SK-N-SH (cell line): ENCODE measurements around the gene CLPTM1L. TPM values are rescaled to one million over a fixed set of nuclear protein-coding genes. Genes with fewer than 3 reads are reported as not detected.

ENCODE experiments used
- CTCF ChIA-PET: fragments of 300-600, 350-600 bp; formaldehyde crosslinking; extraction: SDS; loops from one replicate; lab custom pipeline; 2021; lab: Yijun Ruan, JAX
- POLR2A ChIA-PET: fragments of 350-600 bp; sonication (Branson Sonifier 250); formaldehyde crosslinking; extraction: SDS; loops from one replicate; lab custom pipeline; 2020; ENCODE audit warnings: antibody characterized with exemption, inconsistent platforms; lab: Yijun Ruan, JAX
- DNase-seq: peaks from one replicate; pipeline ENCODE4 v3.0.0; 2012
- H2AFZ ChIP-seq: fragments of 200-600 bp; sonication (generic); 2 replicates; pipeline ENCODE4 v1.8.1; 2016; ENCODE audit warnings: antibody characterized with exemption, mild to moderate bottlenecking, low read depth
- H3F3A ChIP-seq: fragments of 200-600 bp; sonication (generic); replicated peaks from 2 replicates; pipeline ENCODE3; 2016; ENCODE audit warnings: antibody characterized with exemption, mild to moderate bottlenecking; ENCODE audit not compliant: insufficient read depth
- H3K27ac ChIP-seq, 2 experiments: fragments of 200-500 bp in 1 of 2; fragments of 200-600 bp in 1 of 2; sonication (Bioruptor generic) in 1 of 2; sonication (generic), shearing (Covaris generic) in 1 of 2; 2 replicates each; pipeline versions ENCODE4 v1.5.1 to v1.6.1; 2014 to 2016; ENCODE audit warnings: low read depth in 2 of 2, inconsistent platforms in 1 of 2, low read length in 1 of 2, mild to moderate bottlenecking in 1 of 2, mixed read lengths in 1 of 2
- H3K27me3 ChIP-seq: fragments of 200-600 bp; sonication (generic), shearing (Covaris generic); 2 replicates; pipeline ENCODE4 v1.6.1; 2016; ENCODE audit warnings: mixed run types; ENCODE audit not compliant: insufficient read depth
- H3K36me3 ChIP-seq, 2 experiments: fragments of 200-500 bp in 1 of 2; fragments of 200-600 bp in 1 of 2; sonication (Bioruptor generic) in 1 of 2; sonication (generic) in 1 of 2; replicated peaks in 1 of 2; 2 replicates each; pipeline versions ENCODE3 to v1.5.1; 2014 to 2016; ENCODE audit warnings: low read length in 1 of 2, mild to moderate bottlenecking in 1 of 2; ENCODE audit not compliant: insufficient read depth in 2 of 2, control insufficient read depth in 1 of 2
- H3K4me1 ChIP-seq, 2 experiments: fragments of 200-500 bp in 1 of 2; fragments of 200-600 bp in 1 of 2; sonication (Bioruptor generic) in 1 of 2; sonication (generic), shearing (Covaris generic) in 1 of 2; 2 replicates each; pipeline versions ENCODE4 v1.5.1 to v1.6.1; 2014 to 2016; ENCODE audit warnings: low read depth in 1 of 2, low read length in 1 of 2, mixed run types in 1 of 2; ENCODE audit not compliant: insufficient read depth in 2 of 2, control insufficient read depth in 1 of 2
- H3K4me2 ChIP-seq: fragments of 200-600 bp; sonication (generic), shearing (Covaris generic); 2 replicates; pipeline ENCODE4 v1.6.1; 2017; ENCODE audit warnings: mixed run types
- H3K4me3 ChIP-seq, 2 experiments: fragments of 200-500 bp in 1 of 2; fragments of 200-600 bp in 1 of 2; sonication (Bioruptor generic) in 1 of 2; sonication (generic), shearing (Covaris generic) in 1 of 2; 2 replicates each; pipeline versions ENCODE4 v1.5.1 to v1.8.1; 2014 to 2016; ENCODE audit warnings: low read depth in 2 of 2, inconsistent platforms in 1 of 2, low read length in 1 of 2, mild to moderate bottlenecking in 1 of 2, mixed read lengths in 1 of 2, moderate library complexity in 1 of 2
- H3K79me2 ChIP-seq: fragments of 200-600 bp; sonication (generic); 2 replicates; pipeline ENCODE4 v1.8.1; 2017; ENCODE audit warnings: mild to moderate bottlenecking; ENCODE audit not compliant: insufficient read depth
- H3K9ac ChIP-seq: fragments of 200-600 bp; sonication (generic); 2 replicates; pipeline ENCODE4 v1.6.1; 2017; ENCODE audit warnings: mixed run types
- H3K9me2 ChIP-seq: fragments of 200-600 bp; sonication (generic); 2 replicates; pipeline ENCODE4 v1.6.1; 2017; ENCODE audit warnings: mixed run types
- H3K9me3 ChIP-seq: fragments of 200-600 bp; sonication (generic); 2 replicates; pipeline ENCODE4 v1.6.1; 2017; ENCODE audit warnings: mixed run types, mild to moderate bottlenecking, moderate library complexity
- H4K20me1 ChIP-seq: fragments of 200-600 bp; sonication (generic); 2 replicates; pipeline ENCODE4 v1.6.1; 2017; ENCODE audit warnings: mild to moderate bottlenecking, mixed run types; ENCODE audit not compliant: insufficient read depth
- GABPA ChIP-seq: IDR thresholded peaks from 2 replicates; pipeline ENCODE4 v1.4.0; 2012; ENCODE audit warnings: low read depth, mild to moderate bottlenecking
- JUND ChIP-seq: IDR thresholded peaks from 2 replicates; pipeline ENCODE4 v1.4.0; 2012
- RAD21 ChIP-seq: IDR thresholded peaks from 2 replicates; pipeline ENCODE4 v1.6.1; 2012; ENCODE audit warnings: mild to moderate bottlenecking, low read length
- RCOR1 ChIP-seq: fragments of 150-350 bp; IDR thresholded peaks from 2 replicates; pipeline ENCODE4 v1.6.1; 2017; ENCODE audit warnings: antibody characterized with exemption, low read length
- RFX5 ChIP-seq: IDR thresholded peaks from 2 replicates; pipeline ENCODE4 v1.6.1; 2012; ENCODE audit warnings: mild to moderate bottlenecking, improper control_type of control experiment, low read length
- SIN3A ChIP-seq: IDR thresholded peaks from 2 replicates; pipeline ENCODE4 v1.6.1; 2012; ENCODE audit warnings: low read depth, mild to moderate bottlenecking, low read length, moderate library complexity, borderline replicate concordance
- TEAD4 ChIP-seq: IDR thresholded peaks from 2 replicates; pipeline ENCODE4 v1.4.0; 2012; ENCODE audit warnings: mild to moderate bottlenecking, borderline replicate concordance; ENCODE audit not compliant: insufficient read depth
- WGBS: methylation state at CpG from one replicate; pipeline ENCODE4 v1.1.6; 2017; ENCODE audit warnings: low lambda C conversion rate; 5-methylcytosine and 5-hydroxymethylcytosine counted together
- polyA plus RNA-seq, 3 experiments: library from polyadenylated mRNA; depleted of rRNA; stranded (reverse); fragments of >200 nt; gene quantifications; 2 replicates each; pipeline ENCODE4 v1.2.3, GENCODE V29; 2012
- TF ChIP-seq, protein P1 (sequence below): IDR thresholded peaks from 2 replicates; pipeline ENCODE4 v1.4.0; 2012; ENCODE audit warnings: low read depth, borderline replicate concordance
- TF ChIP-seq, protein P2 (sequence below): IDR thresholded peaks from 2 replicates; pipeline ENCODE4 v1.4.0; 2012; ENCODE audit warnings: low read depth, borderline replicate concordance

Gene CLPTM1L
- polyA plus RNA-seq, 1 of the 3 experiments (the other 2 are of a cell fraction), result 202 TPM

DNA sequence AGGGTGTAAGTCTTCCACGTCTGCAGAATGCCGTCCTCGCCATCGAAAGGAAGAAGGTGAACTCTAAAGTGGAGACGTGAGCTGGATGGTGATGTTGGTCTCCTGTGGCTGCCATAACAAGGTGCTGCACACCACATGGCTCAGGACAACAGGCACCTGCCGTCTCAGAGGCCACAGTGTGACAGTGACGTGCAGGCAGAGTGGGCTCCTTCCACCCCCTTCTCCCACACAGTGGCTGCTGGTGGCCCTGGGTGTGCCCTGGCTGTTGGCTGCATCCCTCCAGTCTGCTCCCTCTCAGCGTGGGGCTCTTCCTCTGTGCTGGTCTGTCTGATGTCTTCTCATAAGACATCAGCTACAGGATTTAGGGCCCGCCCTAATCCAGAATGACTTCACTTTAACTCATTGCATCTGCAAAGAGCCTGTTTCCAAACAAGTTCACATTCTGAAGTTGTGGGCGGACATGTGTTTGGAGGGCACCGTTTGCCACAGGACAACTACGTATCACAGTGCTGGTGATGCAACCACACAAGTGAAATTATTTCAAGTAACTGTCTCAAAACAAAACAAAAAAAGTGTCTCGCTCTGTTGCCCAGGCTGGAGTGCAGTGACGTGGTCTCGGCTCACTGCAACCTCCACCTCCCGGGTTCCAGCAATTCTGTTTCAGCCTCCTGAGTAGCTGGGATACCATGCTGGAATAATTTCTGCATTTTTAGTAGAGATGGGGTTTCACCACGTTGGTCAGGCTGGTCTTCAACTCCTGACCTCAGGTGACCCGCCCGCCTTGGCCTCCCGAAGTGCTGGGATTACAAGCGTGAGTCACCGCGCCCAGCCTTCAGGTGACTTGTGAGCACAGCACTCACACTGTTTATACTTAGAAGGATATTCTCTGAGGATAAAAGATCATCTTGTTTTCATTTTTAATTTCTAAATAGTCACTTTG, 31.2 kb upstream of the CLPTM1L start:
- 65% methylated on average over 21 of the region's 23 CpGs for whole genome bisulfite sequencing
- CTCF ChIA-PET, result no interaction called here

DNA sequence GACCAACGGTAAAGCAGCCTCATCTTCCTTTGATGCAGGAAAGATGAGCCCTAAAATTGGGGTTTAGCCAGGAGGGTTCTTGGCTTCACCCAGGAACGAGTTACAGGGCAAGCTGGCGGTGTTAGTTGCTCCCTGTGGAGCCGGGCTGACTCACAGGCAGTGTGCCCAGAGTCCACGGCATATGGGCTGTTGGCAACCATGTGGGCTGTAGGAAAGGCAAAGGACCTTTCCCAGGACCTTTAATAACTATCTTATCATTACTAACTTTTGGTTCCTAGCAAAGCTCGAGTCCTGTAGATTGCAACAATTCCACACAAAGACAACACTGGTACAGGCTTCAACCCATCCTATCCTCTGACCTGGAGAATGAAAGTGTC, 29.8 kb upstream of the CLPTM1L start:
- Histone ChIP-seq H3F3A (no peaks in the 10 kb centered on the region), H3K9ac (no peak overlapping the region), H2AFZ (no peak overlapping the region), H4K20me1 (no peaks in the 10 kb centered on the region), H3K27ac (no peak overlapping the region), H3K9me2 (no peaks in the 10 kb centered on the region), H3K4me3 (no peak overlapping the region), H3K4me1 (no peaks in the 10 kb centered on the region), H3K79me2 (no peaks in the 10 kb centered on the region), H3K27me3 (peaks cover 63% of the 10 kb centered on the region; the same call in 1 of the 2 replicates), H3K4me2 (no peak overlapping the region), H3K9me3 (no peaks in the 10 kb centered on the region), H3K36me3 (no peaks in the 10 kb centered on the region)
- ChIA-PET POLR2A (no interaction called here), CTCF (interaction anchor here (0.9 kb wide), 1 partner anchor 15 kb away, joined by 3 read pairs; no protein-coding TSS in a partner anchor)
- WGBS, result 7% methylated on average over 6 of the region's 6 CpGs
- DNase-seq, result no peak
- TF ChIP-seq JUND (no peak), TEAD4 (no peak), GABPA (no peak)
- TF ChIP-seq, protein P1, sequence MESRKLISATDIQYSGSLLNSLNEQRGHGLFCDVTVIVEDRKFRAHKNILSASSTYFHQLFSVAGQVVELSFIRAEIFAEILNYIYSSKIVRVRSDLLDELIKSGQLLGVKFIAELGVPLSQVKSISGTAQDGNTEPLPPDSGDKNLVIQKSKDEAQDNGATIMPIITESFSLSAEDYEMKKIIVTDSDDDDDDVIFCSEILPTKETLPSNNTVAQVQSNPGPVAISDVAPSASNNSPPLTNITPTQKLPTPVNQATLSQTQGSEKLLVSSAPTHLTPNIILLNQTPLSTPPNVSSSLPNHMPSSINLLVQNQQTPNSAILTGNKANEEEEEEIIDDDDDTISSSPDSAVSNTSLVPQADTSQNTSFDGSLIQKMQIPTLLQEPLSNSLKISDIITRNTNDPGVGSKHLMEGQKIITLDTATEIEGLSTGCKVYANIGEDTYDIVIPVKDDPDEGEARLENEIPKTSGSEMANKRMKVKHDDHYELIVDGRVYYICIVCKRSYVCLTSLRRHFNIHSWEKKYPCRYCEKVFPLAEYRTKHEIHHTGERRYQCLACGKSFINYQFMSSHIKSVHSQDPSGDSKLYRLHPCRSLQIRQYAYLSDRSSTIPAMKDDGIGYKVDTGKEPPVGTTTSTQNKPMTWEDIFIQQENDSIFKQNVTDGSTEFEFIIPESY, result no peak
- TF ChIP-seq, protein P2, sequence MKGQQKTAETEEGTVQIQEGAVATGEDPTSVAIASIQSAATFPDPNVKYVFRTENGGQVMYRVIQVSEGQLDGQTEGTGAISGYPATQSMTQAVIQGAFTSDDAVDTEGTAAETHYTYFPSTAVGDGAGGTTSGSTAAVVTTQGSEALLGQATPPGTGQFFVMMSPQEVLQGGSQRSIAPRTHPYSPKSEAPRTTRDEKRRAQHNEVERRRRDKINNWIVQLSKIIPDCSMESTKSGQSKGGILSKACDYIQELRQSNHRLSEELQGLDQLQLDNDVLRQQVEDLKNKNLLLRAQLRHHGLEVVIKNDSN, result no peak

More for the DNA sequence above, 31.2 kb upstream of the CLPTM1L start:
- no peak overlapping the region for H3K4me3 ChIP-seq
- peaks cover 54% of the 10 kb centered on the region; the same call in 1 of the 2 replicates for H3K27me3 ChIP-seq
- no peak overlapping the region for H3K27ac ChIP-seq
- H3K4me2 ChIP-seq, result no peak overlapping the region
- H3K9me3 ChIP-seq, result no peaks in the 10 kb centered on the region
- H3F3A ChIP-seq, result no peaks in the 10 kb centered on the region
- no peaks in the 10 kb centered on the region; a peak in 1 of 4 replicates for H3K4me1 ChIP-seq
- H4K20me1 ChIP-seq, result no peaks in the 10 kb centered on the region
- POLR2A ChIA-PET, result no interaction called here
- H2AFZ ChIP-seq, result no peak overlapping the region
- no peaks in the 10 kb centered on the region for H3K9me2 ChIP-seq
- no peak for DNase-seq
- no peaks in the 10 kb centered on the region for H3K36me3 ChIP-seq
- TF ChIP-seq RAD21, result no peak
- no peak for TF ChIP-seq RFX5
- TF ChIP-seq RCOR1, result no peak
- no peak for TF ChIP-seq GABPA
- TF ChIP-seq SIN3A, result no peak
- no peaks in the 10 kb centered on the region for H3K79me2 ChIP-seq
- H3K9ac ChIP-seq, result no peak overlapping the region
